ENCODE measurements around the gene EGFL7.

GRCh38 chr9:136673088-136673974 is 10.6 kb downstream of the EGFL7 start:
- TF ChIP-seq CTCF (IDR thresholded peaks at IDR 0.05) (no peak), POLR2A (IDR thresholded peaks at IDR 0.05) (no peak)

Data from ovary (tissue), 3 donors.